Thymus (tissue), 11 donors: ENCODE data around the gene FAM50B. TPM values are rescaled to one million over a fixed set of nuclear protein-coding genes. Genes with fewer than 3 reads are reported as not detected.
"Not testable (repeated sequence)": the region's sequence is repeated elsewhere in the genome, so short reads cannot be mapped to it uniquely, and the experiment has no call there.

Source experiments
- DNase-seq, 9 donors: peaks; one replicate each; pipeline ENCODE4 v3.0.0-alpha.2; 2013; ENCODE audit warnings: low spot score in 9 of 9, low read depth in 6 of 9, missing footprints in 1 of 9
- H3K27ac ChIP-seq, 2 donors: one replicate each; pipeline ENCODE4 v1.5.1; 2013; ENCODE audit warnings: control low read depth in 1 of 2, low read depth in 1 of 2, low read length in 1 of 2, mild to moderate bottlenecking in 1 of 2, moderate library complexity in 1 of 2
- H3K27me3 ChIP-seq, 2 donors: one replicate each; pipeline ENCODE4 v1.5.1; 2013; ENCODE audit warnings: low read length in 1 of 2; ENCODE audit not compliant: control insufficient read depth in 2 of 2, insufficient read depth in 1 of 2
- H3K36me3 ChIP-seq, 2 donors: one replicate each; pipeline ENCODE4 v1.5.1; 2013; ENCODE audit warnings: low read length in 1 of 2, mild to moderate bottlenecking in 1 of 2, moderate library complexity in 1 of 2; ENCODE audit not compliant: control insufficient read depth in 2 of 2, insufficient read depth in 2 of 2
- H3K4me1 ChIP-seq, 2 donors: one replicate each; pipeline ENCODE4 v1.5.1; 2013; ENCODE audit warnings: low read length in 2 of 2; ENCODE audit not compliant: control insufficient read depth in 2 of 2, insufficient read depth in 2 of 2
- H3K4me3 ChIP-seq, 2 donors: one replicate each; pipeline ENCODE4 v1.5.1; 2013; ENCODE audit warnings: low read length in 2 of 2, control low read depth in 1 of 2, mild to moderate bottlenecking in 1 of 2
- H3K9me3 ChIP-seq, 2 donors: one replicate each; pipeline ENCODE4 v1.5.1; 2013; ENCODE audit warnings: low read length in 1 of 2, mild to moderate bottlenecking in 1 of 2; ENCODE audit not compliant: control insufficient read depth in 2 of 2, insufficient read depth in 1 of 2
- WGBS: extraction: QIAGEN DNeasy Blood & Tissue Kit; methylation state at CpG from one replicate; pipeline ENCODE4 v1.1.7; 2013; 5-methylcytosine and 5-hydroxymethylcytosine counted together
- polyA plus RNA-seq: library from polyadenylated mRNA; stranded (reverse); fragments of 200-250 nt; gene quantifications from one replicate; pipeline ENCODE4 v1.2.3, GENCODE V29; 2013
- total RNA-seq: library from RNA; stranded (reverse); fragments of 120-200 nt; gene quantifications from one replicate; pipeline ENCODE4 v1.2.4, GENCODE V29; 2013
- donor health status: healthy.

Gene FAM50B
- total and polyA plus RNA-seq, 2 donors: 11.2 to 11.6 TPM

DNA sequence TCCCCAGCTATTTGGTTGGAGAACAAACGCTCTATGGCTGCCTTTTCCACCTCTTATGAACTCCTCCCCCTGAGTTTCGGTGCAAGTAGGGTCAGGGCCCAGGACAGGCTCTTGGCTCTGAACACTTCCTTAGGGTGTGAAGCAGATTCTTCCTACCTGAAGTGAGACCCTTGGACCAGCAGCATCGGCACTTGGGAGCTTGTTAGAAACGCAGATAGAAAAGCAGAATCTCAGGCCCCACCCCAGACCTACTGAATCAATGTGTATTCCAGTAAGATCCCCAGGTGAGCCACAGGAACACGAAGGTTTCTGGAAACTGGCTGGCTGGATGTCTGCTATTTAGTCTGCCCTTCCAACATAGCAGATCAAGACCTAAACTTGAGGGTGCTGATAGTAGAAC is 3.2 kb downstream of the FAM50B start:
- 88% methylated on average over 5 of the region's 5 CpGs for whole genome bisulfite sequencing
- peaks cover 0 to 12% of the 10 kb centered on the region in 2 donors for H3K4me1 ChIP-seq
- no peak for DNase-seq
- no peaks in the 10 kb centered on the region for H3K36me3 ChIP-seq
- no peak overlapping the region for H3K27ac ChIP-seq
- H3K4me3 ChIP-seq: no peak overlapping the region
- H3K9me3 ChIP-seq: peaks cover 1 to 15% of the 10 kb centered on the region in 2 donors
- no peaks in the 10 kb centered on the region for H3K27me3 ChIP-seq

DNA sequence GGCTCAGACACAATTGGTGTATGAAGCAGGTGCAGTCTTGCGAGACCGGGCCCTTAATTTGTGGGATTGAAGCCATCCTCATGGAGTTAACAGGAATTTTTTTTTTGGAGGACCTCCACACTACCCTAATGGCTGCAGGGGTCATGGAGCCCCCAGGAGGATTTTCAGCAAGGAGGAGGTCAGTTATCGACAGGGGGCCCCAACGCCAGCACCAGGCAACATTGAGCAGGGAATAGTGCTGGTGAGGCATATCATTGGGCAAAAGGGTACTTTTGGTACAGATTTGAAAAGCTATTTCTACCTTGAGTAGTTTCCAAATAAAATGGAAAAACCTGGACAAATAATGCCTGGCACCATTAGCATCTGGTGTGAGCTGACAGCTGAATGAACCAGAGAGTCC is 6.7 kb downstream of the FAM50B start:
- DNase-seq: no peak
- 97% methylated on average over 4 of the region's 4 CpGs for WGBS
- no peaks in the 10 kb centered on the region for H3K27me3 ChIP-seq
- no peak overlapping the region for H3K27ac ChIP-seq
- no peaks in the 10 kb centered on the region for H3K9me3 ChIP-seq
- no peaks in the 10 kb centered on the region for H3K36me3 ChIP-seq
- H3K4me3 ChIP-seq: no peak overlapping the region
- H3K4me1 ChIP-seq: peaks cover 0 to 2% of the 10 kb centered on the region in 2 donors

GRCh38 chr6:3856576-3856975 is 7.4 kb downstream of the FAM50B start:
- H3K27me3 ChIP-seq: peaks cover 0 to 5% of the 10 kb centered on the region in 2 donors
- DNase-seq: no peak
- H3K36me3 ChIP-seq: no peaks in the 10 kb centered on the region
- no peaks in the 10 kb centered on the region for H3K4me1 ChIP-seq
- no peak overlapping the region for H3K4me3 ChIP-seq
- H3K9me3 ChIP-seq: no peaks in the 10 kb centered on the region
- H3K27ac ChIP-seq: no peak overlapping the region
- 92% methylated on average over 6 of the region's 6 CpGs for WGBS

DNA sequence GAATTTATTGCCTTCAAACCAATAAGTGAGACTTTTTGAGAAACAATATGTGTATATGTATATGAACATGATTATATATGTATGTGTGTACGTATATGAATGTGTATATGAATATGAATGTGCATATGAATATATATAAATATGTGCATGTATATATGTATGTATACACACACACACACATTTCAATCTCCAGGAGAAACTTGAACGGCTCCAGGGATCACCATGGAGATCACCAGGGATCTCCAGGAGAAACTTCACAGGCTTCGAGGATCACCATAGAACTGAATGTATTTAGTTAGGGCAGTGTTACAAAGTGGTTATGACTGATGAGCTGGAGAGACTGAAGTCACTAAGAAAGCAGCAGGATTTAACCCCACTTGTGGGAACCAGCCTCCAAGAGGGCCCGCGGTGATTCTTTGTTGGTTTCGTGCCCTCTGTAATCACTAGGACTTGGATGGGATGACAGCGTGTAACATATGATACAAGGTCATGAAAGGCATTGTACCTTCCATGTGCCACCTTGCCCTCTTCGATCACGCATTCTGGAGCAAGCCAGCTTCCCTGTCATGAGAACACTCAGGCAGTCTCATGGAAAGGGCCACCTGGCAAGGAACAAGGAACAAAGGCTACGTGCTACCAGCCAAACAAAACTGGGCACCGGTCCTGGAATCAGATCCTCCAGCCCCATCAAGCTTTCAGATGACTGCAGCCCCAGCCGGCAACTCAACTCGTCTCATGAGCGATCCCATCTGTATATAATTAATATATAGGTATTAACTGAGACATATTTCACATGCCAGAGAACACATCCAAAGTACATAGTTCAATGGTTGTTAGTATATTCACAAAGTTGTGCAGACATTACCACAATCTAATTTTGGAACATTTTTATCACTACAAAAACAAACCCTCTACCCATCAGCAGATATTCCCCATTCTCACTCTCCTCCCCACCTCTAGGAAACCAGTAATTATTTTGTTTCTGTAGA is 8.6 kb downstream of the FAM50B start:
- no peak for DNase-seq

DNA sequence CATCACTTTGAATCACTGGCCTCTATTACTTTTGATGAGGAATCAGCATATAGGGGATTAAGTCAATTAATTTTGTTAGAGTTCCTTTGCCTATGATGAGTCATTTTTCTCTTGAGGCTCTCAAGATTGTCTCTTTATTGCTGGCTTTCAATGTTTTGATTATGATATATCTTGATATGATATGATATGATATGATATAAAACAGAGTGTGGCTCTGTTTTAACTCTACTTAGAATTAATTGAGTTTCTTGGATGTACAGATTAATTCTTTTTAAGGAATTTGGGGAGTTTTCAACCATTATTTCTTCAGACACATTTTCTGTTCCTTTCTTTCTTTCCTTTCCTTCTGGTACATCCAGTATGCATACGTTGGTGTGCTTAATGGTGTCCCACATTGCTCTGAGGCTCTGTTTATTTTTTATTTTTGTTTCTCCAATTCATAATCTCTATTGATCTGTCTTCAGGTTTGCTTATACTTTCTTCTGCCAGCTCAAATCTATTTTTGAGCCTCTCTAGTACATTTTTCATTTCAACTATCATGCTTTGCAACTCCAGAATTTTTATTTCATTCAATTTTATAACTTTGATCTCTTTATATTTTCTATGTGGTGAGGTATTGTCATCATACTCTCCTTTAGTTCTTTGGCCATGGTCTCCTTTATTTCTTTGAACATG is 10.8 kb downstream of the FAM50B start:
- no peaks in the 10 kb centered on the region for H3K4me1 ChIP-seq
- H3K4me3 ChIP-seq: no peak overlapping the region
- no peak for DNase-seq
- 97% methylated on average over 1 of the region's 1 CpG for WGBS
- no peaks in the 10 kb centered on the region for H3K36me3 ChIP-seq
- no peaks in the 10 kb centered on the region for H3K9me3 ChIP-seq
- H3K27ac ChIP-seq: no peak overlapping the region
- H3K27me3 ChIP-seq: peaks cover 0 to 7% of the 10 kb centered on the region in 2 donors

More for the DNA sequence above, 8.6 kb downstream of the FAM50B start:
- 97% methylated on average over 14 of the region's 14 CpGs for WGBS
- peaks cover 0 to 7% of the 10 kb centered on the region in 2 donors for H3K27me3 ChIP-seq
- H3K27ac ChIP-seq: no peak overlapping the region
- no peaks in the 10 kb centered on the region for H3K4me1 ChIP-seq
- H3K4me3 ChIP-seq: no peak overlapping the region
- H3K36me3 ChIP-seq: no peaks in the 10 kb centered on the region
- H3K9me3 ChIP-seq: no peaks in the 10 kb centered on the region

- WGBS: 93% methylated on average over 4 of the region's 4 CpGs
- no peak overlapping the region for H3K4me3 ChIP-seq
These were observed 12.3 kb downstream of the FAM50B start for GRCh38 chr6:3861424-3861823.

GRCh38 chr6:3862038-3862437 is 12.9 kb downstream of the FAM50B start:
- WGBS: 79% methylated on average over 3 of the region's 3 CpGs
- Histone ChIP-seq H3K4me3 (no peak overlapping the region), H3K36me3 (no peaks in the 10 kb centered on the region), H3K27me3 (peaks cover 0 to 7% of the 10 kb centered on the region in 2 donors), H3K9me3 (no peaks in the 10 kb centered on the region), H3K4me1 (no peaks in the 10 kb centered on the region), H3K27ac (no peak overlapping the region)
- DNase-seq: no peak

More at GRCh38 chr6:3861424-3861823, 12.3 kb downstream of the FAM50B start:
- H3K27ac ChIP-seq: no peak overlapping the region
- no peaks in the 10 kb centered on the region for H3K9me3 ChIP-seq
- peaks cover 0 to 7% of the 10 kb centered on the region in 2 donors for H3K27me3 ChIP-seq
- H3K4me1 ChIP-seq: no peaks in the 10 kb centered on the region
- no peaks in the 10 kb centered on the region for H3K36me3 ChIP-seq
- no peak for DNase-seq

- not testable (repeated sequence) for H3K27ac ChIP-seq, H3K4me1 ChIP-seq, DNase-seq, H3K9me3 ChIP-seq, H3K4me3 ChIP-seq, H3K36me3 ChIP-seq, H3K27me3 ChIP-seq
- WGBS: 82% methylated on average over 4 of the region's 5 CpGs
These were observed 14.1 kb downstream of the FAM50B start for GRCh38 chr6:3863322-3863721.

DNA sequence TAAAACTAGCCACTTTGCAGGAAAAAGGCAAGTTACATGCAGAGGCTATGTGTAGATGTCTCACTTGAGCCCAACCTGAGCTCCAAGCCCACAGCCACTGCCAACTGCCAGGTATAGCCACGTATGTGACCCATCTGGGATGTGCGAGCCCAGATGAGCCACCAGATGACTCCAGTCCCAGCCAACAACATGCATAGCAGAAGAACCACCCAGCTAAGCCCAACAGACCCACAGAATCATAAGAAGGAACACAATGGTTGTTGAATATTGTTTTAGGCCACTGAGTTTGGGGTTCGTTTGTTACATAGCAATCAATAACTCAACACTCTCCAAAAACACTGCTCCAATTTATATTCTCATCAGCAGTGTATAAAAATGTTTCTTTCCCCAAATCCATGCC is 16.3 kb downstream of the FAM50B start:
- H3K27me3 ChIP-seq: peaks cover 0 to 7% of the 10 kb centered on the region in 2 donors
- no peaks in the 10 kb centered on the region for H3K36me3 ChIP-seq
- no peak overlapping the region for H3K27ac ChIP-seq
- no peaks in the 10 kb centered on the region for H3K9me3 ChIP-seq
- 95% methylated on average over 3 of the region's 3 CpGs for WGBS
- no peak for DNase-seq
- H3K4me1 ChIP-seq: no peaks in the 10 kb centered on the region
- no peak overlapping the region for H3K4me3 ChIP-seq
